WERI-Rb-1 (cell line): ENCODE results near the gene CERKL.

ENCODE experiments used
- DNase-seq: peaks from one replicate; pipeline ENCODE4 v3.0.0-alpha.2; 2020
- H3K27ac ChIP-seq: fragments of 250-450 bp; sonication (Bioruptor Pico); 2 replicates; pipeline ENCODE4 v1.5.1; 2020; ENCODE audit warnings: mild to moderate bottlenecking, moderate library complexity
- H3K27me3 ChIP-seq: fragments of 250-450 bp; sonication (Bioruptor Pico); 2 replicates; pipeline ENCODE4 v1.5.1; 2021; ENCODE audit warnings: mild to moderate bottlenecking, low read depth, moderate library complexity; ENCODE audit not compliant: insufficient read depth, severe bottlenecking
- H3K36me3 ChIP-seq: fragments of 250-450 bp; sonication (Bioruptor Pico); 2 replicates; pipeline ENCODE4 v1.5.1; 2020; ENCODE audit warnings: mild to moderate bottlenecking, moderate library complexity
- H3K4me3 ChIP-seq: 2 replicates; pipeline ENCODE4 v1.5.1; 2011; ENCODE audit warnings: low read depth, mild to moderate bottlenecking, control low read depth, low read length
- H3K9me3 ChIP-seq: fragments of 250-450 bp; sonication (Bioruptor Pico); 2 replicates; pipeline ENCODE4 v1.5.1; 2021; ENCODE audit warnings: mild to moderate bottlenecking, moderate library complexity; ENCODE audit not compliant: severe bottlenecking
- CTCF ChIP-seq: IDR thresholded peaks from 2 replicates; pipeline ENCODE4 v1.5.1; 2011; ENCODE audit warnings: low read depth, mild to moderate bottlenecking, control low read depth, inconsistent platforms, low read length

CERKL gene

GRCh38 chr2:181596556-181596955 is 60.3 kb downstream of the CERKL start:
- Histone ChIP-seq H3K27me3 (no peaks in the 10 kb centered on the region), H3K36me3 (no peaks in the 10 kb centered on the region), H3K9me3 (no peaks in the 10 kb centered on the region), H3K27ac (no peak overlapping the region), H3K4me3 (no peak overlapping the region)
- no peak for DNase-seq
- TF ChIP-seq CTCF = no peak

GRCh38 chr2:181594322-181594721 is 62.6 kb downstream of the CERKL start:
- Histone ChIP-seq H3K27me3 (no peaks in the 10 kb centered on the region), H3K27ac (peak overlapping the region; percentile 60), H3K36me3 (no peaks in the 10 kb centered on the region), H3K9me3 (no peaks in the 10 kb centered on the region), H3K4me3 (no peak overlapping the region)
- TF ChIP-seq CTCF = no peak
- no peak for DNase-seq

- DNase-seq = no peak
- no peak for TF ChIP-seq CTCF
- no peaks in the 10 kb centered on the region for H3K36me3 ChIP-seq
- H3K27me3 ChIP-seq = no peaks in the 10 kb centered on the region
- no peak overlapping the region for H3K27ac ChIP-seq
- no peaks in the 10 kb centered on the region for H3K9me3 ChIP-seq
- H3K4me3 ChIP-seq = no peak overlapping the region
Measured at GRCh38 chr2:181589779-181590178, 67.1 kb downstream of the CERKL start.

- Histone ChIP-seq H3K27ac (no peak overlapping the region), H3K9me3 (no peaks in the 10 kb centered on the region), H3K4me3 (no peak overlapping the region), H3K36me3 (no peaks in the 10 kb centered on the region), H3K27me3 (no peaks in the 10 kb centered on the region)
- no peak for DNase-seq
- no peak for TF ChIP-seq CTCF
Measured at GRCh38 chr2:181588546-181588945, 68.4 kb downstream of the CERKL start.

GRCh38 chr2:181586569-181587081 is 70.3 kb downstream of the CERKL start:
- Histone ChIP-seq H3K27ac (peak overlapping the region; percentile 85), H3K9me3 (no peaks in the 10 kb centered on the region)
- TF ChIP-seq CTCF = no peak

GRCh38 chr2:181585732-181586131 is 71.2 kb downstream of the CERKL start:
- Histone ChIP-seq H3K9me3 (no peaks in the 10 kb centered on the region), H3K36me3 (no peaks in the 10 kb centered on the region), H3K27ac (peak overlapping the region; percentile 85), H3K27me3 (no peaks in the 10 kb centered on the region), H3K4me3 (no peak overlapping the region)
- TF ChIP-seq CTCF = no peak
- no peak for DNase-seq

More at GRCh38 chr2:181586569-181587081, 70.3 kb downstream of the CERKL start:
- DNase-seq = peak; percentile 90
- H3K36me3 ChIP-seq = no peaks in the 10 kb centered on the region
- H3K27me3 ChIP-seq = no peaks in the 10 kb centered on the region
- no peak overlapping the region for H3K4me3 ChIP-seq
